GM12878 (cell line): ENCODE measurements around the gene RSRP1. TPM values are rescaled to one million over a fixed set of nuclear protein-coding genes. Genes with fewer than 3 reads are reported as not detected.

ENCODE experiments used
- ATAC-seq: fragments of 200-7000 bp; cut with Tn5 transposase; 3 replicates; pipeline ENCODE4 v1.9.1; 2020; ENCODE audit warnings: mild to moderate bottlenecking, moderate library complexity
- BruUV-seq: library from RNA; stranded (reverse); fragments of 400-500 nt; replicated peaks from 2 replicates; lab custom pipeline; 2021; lab: Mats Ljungman, UMichigan
- CTCF ChIA-PET: fragments of 300-600 bp; sonication (Branson Sonifier 250); formaldehyde crosslinking; extraction: SDS; loops from one replicate; lab custom pipeline; 2021; ENCODE audit warnings: inconsistent platforms; lab: Yijun Ruan, JAX
- POLR2A ChIA-PET: fragments of 350-600 bp; formaldehyde crosslinking; extraction: SDS; loops from one replicate; lab custom pipeline; 2021; ENCODE audit warnings: inconsistent platforms; lab: Charles Lee
- RAD21 ChIA-PET: fragments of 300-600 bp; sonication (Branson Sonifier 250); formaldehyde crosslinking; loops from one replicate; lab custom pipeline; 2023; ENCODE audit warnings: antibody characterized with exemption; ENCODE audit not compliant: unreplicated experiment; lab: Charles Lee
- SMC1A ChIA-PET: fragments of 300-600 bp; sonication (Branson Sonifier 250); formaldehyde crosslinking; loops from one replicate; lab custom pipeline; 2023; ENCODE audit not compliant: unreplicated experiment, uncharacterized antibody; lab: Charles Lee
- DNase-seq: peaks from one replicate; pipeline ENCODE4 v3.0.0-alpha.2; 2011; ENCODE audit warnings: low read depth, low spot score
- FAIRE-seq: peaks from 3 replicates; lab custom pipeline; 2011; peaks lifted over from hg19 to GRCh38; lab: Jason Lieb, UNC
- H2AFZ ChIP-seq: 2 replicates; pipeline ENCODE4 v1.6.0; 2011; ENCODE audit warnings: low read depth, low read length, control low read depth; ENCODE audit not compliant: control insufficient read depth
- H3K27ac ChIP-seq: 2 replicates; pipeline ENCODE4 v1.5.1; 2011; ENCODE audit warnings: control low read depth; ENCODE audit not compliant: control insufficient read depth, insufficient read depth
- H3K27me3 ChIP-seq, 2 experiments: replicated peaks in 1 of 2; 2 replicates each; pipeline versions ENCODE4 v1.6.0 to v1.6.1; 2011; ENCODE audit warnings: low read length in 1 of 2; ENCODE audit not compliant: control insufficient read depth in 2 of 2, insufficient read depth in 2 of 2
- H3K36me3 ChIP-seq, 2 experiments: 2 replicates each; pipeline ENCODE4 v1.5.1; 2011; ENCODE audit warnings: low read length in 1 of 2; ENCODE audit not compliant: control insufficient read depth in 2 of 2, insufficient read depth in 2 of 2
- H3K4me1 ChIP-seq: 2 replicates; pipeline ENCODE4 v1.6.1; 2011; ENCODE audit warnings: mild to moderate bottlenecking, low read length, moderate library complexity, mixed read lengths; ENCODE audit not compliant: control insufficient read depth, insufficient read depth
- H3K4me2 ChIP-seq: 2 replicates; pipeline ENCODE4 v1.6.0; 2011; ENCODE audit warnings: control low read depth; ENCODE audit not compliant: control insufficient read depth, insufficient read depth
- H3K4me3 ChIP-seq: fragments of 200-600 bp; sonication (generic); 2 replicates; pipeline ENCODE4 v1.5.1; 2016
- H3K79me2 ChIP-seq: 2 replicates; pipeline ENCODE4 v1.6.0; 2011; ENCODE audit warnings: low read length; ENCODE audit not compliant: control insufficient read depth, insufficient read depth
- H3K9ac ChIP-seq: 2 replicates; pipeline ENCODE4 v1.8.0; 2011; ENCODE audit warnings: low read length, control low read depth, mixed read lengths; ENCODE audit not compliant: control insufficient read depth, insufficient read depth
- H3K9me3 ChIP-seq: replicated peaks from 3 replicates; pipeline ENCODE4 v1.5.1; 2011; ENCODE audit warnings: mild to moderate bottlenecking, low read length; ENCODE audit not compliant: control insufficient read depth, insufficient read depth
- H4K20me1 ChIP-seq: 2 replicates; pipeline ENCODE4 v1.6.0; 2011; ENCODE audit not compliant: control insufficient read depth, insufficient read depth
- CREM ChIP-seq: IDR thresholded peaks from 2 replicates; pipeline ENCODE4 v1.6.1; 2014; ENCODE audit warnings: antibody characterized with exemption, low read depth
- RAD21 ChIP-seq: IDR thresholded peaks from 2 replicates; pipeline ENCODE4 v1.6.1; 2011; ENCODE audit warnings: mild to moderate bottlenecking, low read depth, low read length, moderate library complexity; ENCODE audit not compliant: insufficient read depth
- ZBTB4 ChIP-seq: fragments of 450-650 bp; formaldehyde crosslinking; IDR thresholded peaks from 2 replicates; pipeline ENCODE4 v1.4.0; 2022; ENCODE audit warnings: mild to moderate bottlenecking, moderate library complexity
- WGBS: methylation state at CpG from one replicate; pipeline ENCODE4 v1.1.6; 2016; ENCODE audit warnings: low lambda C conversion rate; ENCODE audit not compliant: insufficient replicate concordance, insufficient coverage; ENCODE audit errors: missing lambda C conversion rate; 5-methylcytosine and 5-hydroxymethylcytosine counted together
- in situ Hi-C: fragments of 300-500 bp; cut with MboI; formaldehyde crosslinking; loops from 9 replicates; pipeline ENCODE4 v1.14.3; 2018; ENCODE audit warnings: mixed read lengths
- intact Hi-C: fragments of 100-400 bp; cut with micrococcal nuclease; formaldehyde crosslinking; loops from one replicate; pipeline ENCODE4 v1.14.2; 2022; ENCODE audit not compliant: unreplicated experiment
- polyA plus RNA-seq, 11 experiments: library from polyadenylated mRNA; depleted of rRNA in 4 of 11; unstranded in 6 of 11; stranded (reverse) in 5 of 11; fragments of >200 nt; fragmentation: Nextera tagmentation in 4 of 11; fragmentation: Illumina TruSeq in 1 of 11; extraction: Ambion mirVana in 4 of 11; extraction: Trizol in 1 of 11; gene quantifications; 1 replicate in 1 of 11; 2 replicates in 10 of 11; pipeline versions ENCODE4 v1.2.1 to v1.2.3, GENCODE V29; 2011 to 2016; ENCODE audit warnings: inconsistent platforms in 2 of 11, missing spikeins in 2 of 11, low read depth in 1 of 11
- total RNA-seq, 4 experiments: library from RNA; depleted of rRNA in 3 of 4; stranded (reverse); fragments of >200 nt in 3 of 4; fragmentation: Illumina TruSeq in 1 of 4; extraction: Trizol in 1 of 4; gene quantifications; 2 replicates each; pipeline versions ENCODE4 v1.2.1 to v1.2.3, GENCODE V29; 2013 to 2021

RSRP1 gene
- total and polyA plus RNA-seq, 10 of the 15 experiments (the other 5 are each of a cell fraction or from before 2014, with no cell fraction given) = 23.5 to 128 (median 90.0) TPM

DNA sequence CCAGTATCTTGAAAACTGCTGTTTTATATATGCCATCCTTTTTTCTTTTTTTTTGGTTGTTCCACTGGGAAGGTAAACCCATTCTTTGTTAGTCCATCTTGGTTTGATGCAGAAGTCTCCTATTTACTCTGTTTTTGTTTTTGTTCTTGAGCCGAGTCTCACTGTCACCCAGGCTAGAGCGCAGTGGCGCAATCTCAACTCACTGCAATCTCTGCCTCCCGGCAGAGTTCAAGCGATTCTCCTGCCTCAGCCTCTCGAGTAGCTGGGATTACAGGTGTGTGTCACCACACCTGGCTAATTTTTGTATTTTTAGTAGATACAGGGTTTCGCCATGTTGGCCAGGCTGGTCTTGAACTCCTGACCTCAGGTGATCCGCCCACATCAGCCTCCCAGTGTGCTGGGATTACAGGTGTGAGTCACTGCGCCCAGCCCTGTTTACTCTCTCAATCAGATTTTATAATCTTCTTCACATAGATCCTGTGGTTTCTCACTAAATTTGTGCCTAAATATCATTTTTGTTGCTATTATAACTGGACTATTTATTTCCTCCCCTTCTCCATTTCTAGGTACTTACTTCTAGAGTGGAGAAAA is 27.5 kb downstream of the RSRP1 start:
- BruUV-seq = no TSS peak
- WGBS = 94% methylated on average over 9 of the region's 9 CpGs
- ChIA-PET SMC1A (interaction anchor here (1.1 kb wide), 1 partner anchor 12 kb away, joined by 3 read pairs; the partner anchor contains the start of gene SYF2), RAD21 (no interaction called here), CTCF (no interaction called here), POLR2A (no interaction called here)
- intact Hi-C loops (no loop called here), in situ Hi-C loops (no loop called here)
- H3K9me3 ChIP-seq = no peaks in the 10 kb centered on the region
- TF ChIP-seq CREM = no peak
- no peaks in the 10 kb centered on the region for H3K79me2 ChIP-seq
- no peaks in the 10 kb centered on the region for H3K27me3 ChIP-seq
- FAIRE-seq (no peak), ATAC-seq (no peak), DNase-seq (no peak)
- H4K20me1 ChIP-seq = no peaks in the 10 kb centered on the region
- no peak overlapping the region for H2AFZ ChIP-seq
- no peaks in the 10 kb centered on the region for H3K4me1 ChIP-seq
- H3K36me3 ChIP-seq = peaks cover 2 to 7% of the 10 kb centered on the region in 2 experiments
- H3K4me3 ChIP-seq = no peak overlapping the region
- no peak overlapping the region for H3K4me2 ChIP-seq
- no peak overlapping the region for H3K9ac ChIP-seq
- no peak overlapping the region for H3K27ac ChIP-seq

DNA sequence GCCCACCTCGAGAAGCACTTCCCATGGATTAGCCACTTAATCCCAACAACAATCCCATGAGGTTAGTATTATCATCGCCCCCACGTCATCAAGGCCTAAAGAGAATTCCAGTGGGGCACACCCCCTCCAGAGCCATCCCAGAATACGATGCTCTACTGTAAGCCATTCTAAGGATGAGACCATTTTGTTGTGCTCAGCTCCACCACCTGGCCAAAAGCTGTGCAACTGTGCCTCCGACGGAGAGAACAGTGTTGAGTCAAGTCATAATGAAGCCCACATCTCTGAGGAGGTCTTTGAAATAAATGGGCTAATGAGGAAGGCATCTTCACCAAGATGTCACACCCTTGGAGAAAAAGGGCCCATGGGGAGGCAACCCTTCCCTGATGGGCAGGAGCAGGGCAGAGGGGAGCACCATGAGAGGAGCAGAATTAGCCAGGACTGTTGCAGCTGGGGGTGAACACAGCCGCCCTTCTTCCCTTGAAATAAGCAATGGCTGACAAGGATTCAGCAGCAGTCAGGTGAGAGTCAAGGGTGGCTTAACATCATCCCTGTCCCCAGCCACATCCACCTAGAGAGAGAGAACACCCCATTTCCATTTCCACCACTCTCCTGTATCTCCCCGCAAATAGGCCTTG is 29.5 kb downstream of the RSRP1 start:
- Histone ChIP-seq H3K4me1 (no peaks in the 10 kb centered on the region), H3K27me3 (no peaks in the 10 kb centered on the region), H3K79me2 (no peaks in the 10 kb centered on the region), H3K36me3 (peaks cover 2 to 3% of the 10 kb centered on the region in 2 experiments; a peak in 3 of 4 replicates), H4K20me1 (no peaks in the 10 kb centered on the region), H2AFZ (no peak overlapping the region), H3K4me3 (no peak overlapping the region), H3K9ac (no peak overlapping the region), H3K4me2 (no peak overlapping the region), H3K27ac (no peak overlapping the region), H3K9me3 (no peaks in the 10 kb centered on the region)
- RAD21 ChIA-PET = no interaction called here
- in situ Hi-C loops = no loop called here
- intact Hi-C loops = no loop called here
- DNase-seq (no peak), ATAC-seq (no peak), FAIRE-seq (no peak)
- no TSS peak for BruUV-seq
- TF ChIP-seq RAD21 (0 out of 2 replicates have a peak, but pooled peaks have one; percentile 13), ZBTB4 (CRISPR knock-in tag) (no peak)
- CTCF ChIA-PET = interaction anchor here (4.0 kb wide), 1 partner anchor 12 kb away, joined by 31 read pairs; no protein-coding TSS in a partner anchor
- POLR2A ChIA-PET = interaction anchor here (0.5 to 0.6 kb wide), 2 partner anchors 39 to 367 kb away, joined by 3 to 4 read pairs; no protein-coding TSS in a partner anchor
- WGBS = 87% methylated on average over 8 of the region's 8 CpGs
- SMC1A ChIA-PET = interaction anchor here (0.6 kb wide), 1 partner anchor 592 kb away, joined by 3 read pairs; no protein-coding TSS in a partner anchor
